ENCODE data around the gene KDELR3. TPM values are rescaled to one million over a fixed set of nuclear protein-coding genes. Genes with fewer than 3 reads are reported as not detected.

Gene KDELR3
- total and polyA plus RNA-seq, 2 experiments from 2014 or later = 5.6 to 5.7 TPM

- H3F3A ChIP-seq (replicated peaks; ENCODE audit: low read depth) = no peaks in the 10 kb centered on the region; the same call in 1 of the 2 replicates
- no peak overlapping the region for H2AFZ ChIP-seq
- H3K9me3 Mint-ChIP-seq = no peaks in the 10 kb centered on the region; the same call in 2 of the 3 replicates
- no peak overlapping the region for H3K4me3 Mint-ChIP-seq
- TF ChIP-seq STAT1 (IDR thresholded peaks at IDR 0.05; ENCODE audit: unreplicated experiment) = no peak
- H3K79me2 ChIP-seq (replicated peaks; ENCODE audit: insufficient read depth) = no peaks in the 10 kb centered on the region
- DNase-seq (ENCODE audit: low spot score) = no peak
- no peaks in the 10 kb centered on the region for H4K20me1 ChIP-seq (replicated peaks; ENCODE audit: insufficient read depth)
- peaks cover 19% of the 10 kb centered on the region for H3K4me1 Mint-ChIP-seq
- no peak for ATAC-seq
- H3K4me1 ChIP-seq (ENCODE audit: insufficient read depth) = peaks cover under 1% of the 10 kb centered on the region; the same call in 1 of the 2 replicates
- no peaks in the 10 kb centered on the region for H3K36me3 ChIP-seq (ENCODE audit: insufficient read depth)
- H3K27me3 ChIP-seq (ENCODE audit: insufficient read depth) = no peaks in the 10 kb centered on the region
- H3K9me2 ChIP-seq (ENCODE audit: insufficient read depth) = no peaks in the 10 kb centered on the region
- H3K27ac ChIP-seq (ENCODE audit: low read depth) = no peak overlapping the region
- H3K4me3 ChIP-seq = no peak overlapping the region
- H3K4me2 ChIP-seq = no peak overlapping the region
- H3K27me3 Mint-ChIP-seq (ENCODE audit: insufficient read depth, low read depth, poor library complexity) = peaks cover 11% of the 10 kb centered on the region
- no peaks in the 10 kb centered on the region for H3K36me3 Mint-ChIP-seq (ENCODE audit: low read depth)
- H3K27ac Mint-ChIP-seq = no peak overlapping the region
Observed at GRCh38 chr22:38427940-38428339, 40.0 kb upstream of the KDELR3 start.

- Mint-ChIP-seq H3K4me1 (peaks cover 14% of the 10 kb centered on the region), H3K36me3 (ENCODE audit: low read depth) (no peaks in the 10 kb centered on the region), H3K27me3 (ENCODE audit: insufficient read depth, low read depth, poor library complexity) (peaks cover 13% of the 10 kb centered on the region), H3K4me3 (no peak overlapping the region), H3K9me3 (no peaks in the 10 kb centered on the region; the same call in 2 of the 3 replicates), H3K27ac (no peak overlapping the region)
- Histone ChIP-seq H2AFZ (no peak overlapping the region), H3K27ac (ENCODE audit: low read depth) (no peak overlapping the region), H4K20me1 (replicated peaks; ENCODE audit: insufficient read depth) (no peaks in the 10 kb centered on the region), H3K9me2 (ENCODE audit: insufficient read depth) (no peaks in the 10 kb centered on the region), H3K4me1 (ENCODE audit: insufficient read depth) (no peaks in the 10 kb centered on the region; the same call in 1 of the 2 replicates), H3K4me2 (no peak overlapping the region), H3K79me2 (replicated peaks; ENCODE audit: insufficient read depth) (no peaks in the 10 kb centered on the region), H3K27me3 (ENCODE audit: insufficient read depth) (no peaks in the 10 kb centered on the region), H3K4me3 (no peak overlapping the region), H3F3A (replicated peaks; ENCODE audit: low read depth) (no peaks in the 10 kb centered on the region; the same call in 1 of the 2 replicates), H3K36me3 (ENCODE audit: insufficient read depth) (no peaks in the 10 kb centered on the region)
- TF ChIP-seq JUNB (IDR thresholded peaks at IDR 0.05; ENCODE audit: unreplicated experiment) (no peak), REST (IDR thresholded peaks at IDR 0.05; ENCODE audit: unreplicated experiment) (no peak), POLR2AphosphoS5 (IDR thresholded peaks at IDR 0.05; ENCODE audit: low read depth) (no peak), CREB1 (CRISPR knock-in tag; IDR thresholded peaks at IDR 0.05; ENCODE audit: low read depth) (no peak), ETS1 (IDR thresholded peaks at IDR 0.05) (no peak), EZH2 (IDR thresholded peaks at IDR 0.05; ENCODE audit: low read depth, unreplicated experiment) (no peak), CTCF (conservative IDR thresholded peaks at IDR 0.05; ENCODE audit: low read depth in 2 of 2) (no peak), ZNF331 (CRISPR knock-in tag; IDR thresholded peaks at IDR 0.05; ENCODE audit: low read depth) (no peak)
- DNase-seq (ENCODE audit: low spot score) (no peak), ATAC-seq (no peak)
Observed at GRCh38 chr22:38428714-38429113, 39.2 kb upstream of the KDELR3 start.
